Neural progenitor cell (in vitro differentiated cells): ENCODE measurements around the gene CSRP1. TPM values are rescaled to one million over a fixed set of nuclear protein-coding genes. Genes with fewer than 3 reads are reported as not detected.

ENCODE experiments used
- DNase-seq: peaks from one replicate; pipeline ENCODE4 v3.0.0-alpha.2; 2016; ENCODE audit warnings: low spot score
- H2AFZ ChIP-seq: fragments of 200-600 bp; sonication (generic); replicated peaks from 2 replicates; pipeline ENCODE4 v1.6.1; 2016; ENCODE audit warnings: antibody characterized with exemption
- H3F3A ChIP-seq: fragments of 200-600 bp; sonication (generic); 2 replicates; pipeline ENCODE4 v1.6.1; 2016; ENCODE audit warnings: antibody characterized with exemption, low read depth
- H3K27ac ChIP-seq: fragments of 200-600 bp; sonication (generic); 2 replicates; pipeline ENCODE4 v1.5.1; 2016; ENCODE audit warnings: mild to moderate bottlenecking
- H3K27me3 ChIP-seq: fragments of 200-600 bp; sonication (generic); 2 replicates; pipeline ENCODE4 v1.6.1; 2016; ENCODE audit warnings: mild to moderate bottlenecking, moderate library complexity
- H3K36me3 ChIP-seq: fragments of 200-600 bp; sonication (generic); 2 replicates; pipeline ENCODE4 v1.5.1; 2016
- H3K4me1 ChIP-seq: fragments of 200-600 bp; sonication (generic); 2 replicates; pipeline ENCODE4 v1.6.1; 2016; ENCODE audit warnings: mixed run types
- H3K4me2 ChIP-seq: fragments of 200-600 bp; sonication (generic); 2 replicates; pipeline ENCODE4 v1.6.1; 2016
- H3K4me3 ChIP-seq: fragments of 200-600 bp; sonication (generic); 2 replicates; pipeline ENCODE4 v1.5.1; 2016
- H3K79me2 ChIP-seq: fragments of 200-600 bp; sonication (generic); 2 replicates; pipeline ENCODE4 v1.6.1; 2016; ENCODE audit warnings: low read depth
- H3K9ac ChIP-seq: fragments of 200-600 bp; sonication (generic); 2 replicates; pipeline ENCODE4 v1.6.1; 2016
- H3K9me3 ChIP-seq: fragments of 200-600 bp; sonication (generic); 2 replicates; pipeline ENCODE4 v1.5.1; 2016; ENCODE audit warnings: low read depth
- H4K20me1 ChIP-seq: fragments of 200-600 bp; sonication (generic); 2 replicates; pipeline ENCODE4 v1.6.1; 2016; ENCODE audit warnings: low read depth
- H3K27ac Mint-ChIP-seq: 3 replicates; pipeline ENCODE4 v1.8.0; 2021; ENCODE audit warnings: mixed read lengths
- H3K27me3 Mint-ChIP-seq: 2 replicates; pipeline ENCODE4 v1.8.0; 2022; ENCODE audit warnings: low read depth, mild to moderate bottlenecking, inconsistent platforms, moderate library complexity, mixed read lengths; ENCODE audit not compliant: insufficient read depth
- H3K36me3 Mint-ChIP-seq: 3 replicates; pipeline ENCODE4 v1.8.0; 2021; ENCODE audit warnings: mixed read lengths
- H3K4me1 Mint-ChIP-seq: 3 replicates; pipeline ENCODE4 v1.8.0; 2021; ENCODE audit warnings: mixed read lengths
- H3K4me3 Mint-ChIP-seq: 3 replicates; pipeline ENCODE4 v1.8.0; 2021; ENCODE audit warnings: mild to moderate bottlenecking, moderate library complexity, mixed read lengths
- H3K9me3 Mint-ChIP-seq: 3 replicates; pipeline ENCODE4 v1.8.0; 2020; ENCODE audit warnings: mixed read lengths
- EZH2 ChIP-seq: fragments of 200-600 bp; sonication (generic); IDR thresholded peaks from 2 replicates; pipeline ENCODE4 v1.6.1; 2017; ENCODE audit warnings: antibody characterized with exemption, mild to moderate bottlenecking, moderate library complexity
- EZH2phosphoT487 ChIP-seq: fragments of 200-600 bp; sonication (generic); IDR thresholded peaks from 2 replicates; pipeline ENCODE4 v1.6.1; 2017; ENCODE audit warnings: antibody characterized with exemption
- total RNA-seq: library from RNA; depleted of rRNA; stranded (reverse); fragments of >200 nt; gene quantifications from 2 replicates; pipeline ENCODE4 v1.2.3, GENCODE V29; 2015; ENCODE audit warnings: low replicate concordance
- TF ChIP-seq, protein P1 (sequence below): fragments of 200-600 bp; sonication (generic); IDR thresholded peaks from 2 replicates; pipeline ENCODE4 v1.5.1; 2017; ENCODE audit warnings: antibody characterized with exemption, mild to moderate bottlenecking

Gene CSRP1
- total RNA-seq, 1 donor from 2014 or later, result 2.5 TPM

DNA sequence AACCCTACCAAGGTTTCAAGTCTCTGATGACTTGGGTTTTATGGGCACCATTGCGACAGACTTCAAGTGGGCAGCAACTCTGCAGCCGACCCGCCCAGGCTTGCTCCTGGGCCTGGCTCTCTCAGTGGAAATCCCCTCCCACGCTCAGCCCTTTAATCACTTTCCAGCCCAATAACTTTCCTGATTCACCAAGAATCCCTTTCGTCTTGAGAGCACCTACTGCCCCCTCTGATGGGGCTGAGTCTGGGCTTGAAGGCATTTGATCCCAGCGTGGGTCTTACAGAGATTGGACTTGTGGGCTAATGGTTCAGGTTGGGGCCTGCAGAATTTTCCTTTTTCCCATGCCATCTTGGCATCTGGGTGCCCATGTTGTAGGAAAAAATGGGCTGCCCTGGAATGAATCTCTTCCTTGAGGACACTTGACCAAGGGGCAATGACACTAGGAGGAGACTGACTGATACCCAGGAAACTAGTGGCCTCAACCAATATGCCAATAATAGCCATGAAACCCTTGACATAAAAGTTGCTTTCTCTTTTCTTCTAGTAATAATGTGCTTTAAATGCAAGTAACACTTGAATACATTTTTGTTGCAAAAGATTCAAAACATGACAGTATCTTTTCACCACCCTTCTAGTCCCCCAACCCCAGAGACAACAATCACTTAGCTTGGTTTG, 30.1 kb downstream of the CSRP1 start:
- H3K4me3 ChIP-seq, result no peak overlapping the region
- no peak overlapping the region for H3K9ac ChIP-seq
- peaks cover 3% of the 10 kb centered on the region for H3K4me1 ChIP-seq
- no peaks in the 10 kb centered on the region for H3K36me3 ChIP-seq
- H3K36me3 Mint-ChIP-seq, result no peaks in the 10 kb centered on the region
- H3K4me2 ChIP-seq, result no peak overlapping the region
- peaks cover 39% of the 10 kb centered on the region for H3K27me3 ChIP-seq
- peaks cover 18% of the 10 kb centered on the region for H3F3A ChIP-seq
- H4K20me1 ChIP-seq, result no peaks in the 10 kb centered on the region
- H3K27ac Mint-ChIP-seq, result peak overlapping the region; percentile 13
- H3K4me1 Mint-ChIP-seq, result peaks cover 20% of the 10 kb centered on the region
- H2AFZ ChIP-seq, result no peak overlapping the region
- H3K79me2 ChIP-seq, result no peaks in the 10 kb centered on the region
- H3K27ac ChIP-seq, result no peak overlapping the region
- peaks cover 33% of the 10 kb centered on the region for H3K27me3 Mint-ChIP-seq
- peaks cover 2% of the 10 kb centered on the region for H3K9me3 Mint-ChIP-seq
- TF ChIP-seq, protein P1, sequence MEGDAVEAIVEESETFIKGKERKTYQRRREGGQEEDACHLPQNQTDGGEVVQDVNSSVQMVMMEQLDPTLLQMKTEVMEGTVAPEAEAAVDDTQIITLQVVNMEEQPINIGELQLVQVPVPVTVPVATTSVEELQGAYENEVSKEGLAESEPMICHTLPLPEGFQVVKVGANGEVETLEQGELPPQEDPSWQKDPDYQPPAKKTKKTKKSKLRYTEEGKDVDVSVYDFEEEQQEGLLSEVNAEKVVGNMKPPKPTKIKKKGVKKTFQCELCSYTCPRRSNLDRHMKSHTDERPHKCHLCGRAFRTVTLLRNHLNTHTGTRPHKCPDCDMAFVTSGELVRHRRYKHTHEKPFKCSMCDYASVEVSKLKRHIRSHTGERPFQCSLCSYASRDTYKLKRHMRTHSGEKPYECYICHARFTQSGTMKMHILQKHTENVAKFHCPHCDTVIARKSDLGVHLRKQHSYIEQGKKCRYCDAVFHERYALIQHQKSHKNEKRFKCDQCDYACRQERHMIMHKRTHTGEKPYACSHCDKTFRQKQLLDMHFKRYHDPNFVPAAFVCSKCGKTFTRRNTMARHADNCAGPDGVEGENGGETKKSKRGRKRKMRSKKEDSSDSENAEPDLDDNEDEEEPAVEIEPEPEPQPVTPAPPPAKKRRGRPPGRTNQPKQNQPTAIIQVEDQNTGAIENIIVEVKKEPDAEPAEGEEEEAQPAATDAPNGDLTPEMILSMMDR, result no peak
- TF ChIP-seq EZH2, result no peak
- no peak for TF ChIP-seq EZH2phosphoT487
- H3K4me3 Mint-ChIP-seq, result no peak overlapping the region
- DNase-seq, result no peak
- no peaks in the 10 kb centered on the region for H3K9me3 ChIP-seq

GRCh38 chr1:201475915-201476669, 30.8 kb downstream of the CSRP1 start:
- Mint-ChIP-seq H3K9me3 (peaks cover 2% of the 10 kb centered on the region), H3K36me3 (no peaks in the 10 kb centered on the region), H3K4me1 (peaks cover 18% of the 10 kb centered on the region), H3K4me3 (no peak overlapping the region), H3K27me3 (peaks cover 29% of the 10 kb centered on the region), H3K27ac (peak overlapping the region; percentile 13)
- no peaks in the 10 kb centered on the region for H3K9me3 ChIP-seq
- no peak overlapping the region for H3K27ac ChIP-seq
- DNase-seq, result no peak
- peaks cover 39% of the 10 kb centered on the region for H3K27me3 ChIP-seq
- H3K79me2 ChIP-seq, result no peaks in the 10 kb centered on the region
- H3K4me1 ChIP-seq, result peaks cover 3% of the 10 kb centered on the region
- no peak overlapping the region for H3K9ac ChIP-seq
- H3K36me3 ChIP-seq, result no peaks in the 10 kb centered on the region
- H3K4me2 ChIP-seq, result no peak overlapping the region
- TF ChIP-seq EZH2, result no peak
- TF ChIP-seq, protein P1, result no peak
- no peak for TF ChIP-seq EZH2phosphoT487
- peaks cover 12% of the 10 kb centered on the region for H3F3A ChIP-seq
- no peak overlapping the region for H2AFZ ChIP-seq
- H4K20me1 ChIP-seq, result no peaks in the 10 kb centered on the region
- H3K4me3 ChIP-seq, result no peak overlapping the region

GRCh38 chr1:201475130-201475529, 31.8 kb downstream of the CSRP1 start:
- Mint-ChIP-seq H3K36me3 (no peaks in the 10 kb centered on the region), H3K4me1 (peaks cover 16% of the 10 kb centered on the region), H3K27me3 (peaks cover 33% of the 10 kb centered on the region), H3K4me3 (no peak overlapping the region), H3K27ac (no peak overlapping the region), H3K9me3 (peaks cover 2% of the 10 kb centered on the region)
- no peak for TF ChIP-seq EZH2
- TF ChIP-seq, protein P1, result no peak
- TF ChIP-seq EZH2phosphoT487, result no peak
- Histone ChIP-seq H3K27ac (no peak overlapping the region), H3K4me3 (no peak overlapping the region), H3F3A (peaks cover 9% of the 10 kb centered on the region), H3K4me2 (no peak overlapping the region), H3K9ac (no peak overlapping the region), H3K27me3 (peaks cover 39% of the 10 kb centered on the region), H3K4me1 (no peaks in the 10 kb centered on the region), H3K36me3 (no peaks in the 10 kb centered on the region), H4K20me1 (no peaks in the 10 kb centered on the region), H2AFZ (no peak overlapping the region), H3K79me2 (no peaks in the 10 kb centered on the region), H3K9me3 (no peaks in the 10 kb centered on the region)
- DNase-seq, result no peak
